GM12878 (cell line): ENCODE measurements around the gene DLK1. TPM values are rescaled to one million over a fixed set of nuclear protein-coding genes. Genes with fewer than 3 reads are reported as not detected.

Experiments used
- ATAC-seq: fragments of 200-7000 bp; cut with Tn5 transposase; 3 replicates; pipeline ENCODE4 v1.9.1; 2020; ENCODE audit warnings: mild to moderate bottlenecking, moderate library complexity
- BruUV-seq: library from RNA; stranded (reverse); fragments of 400-500 nt; replicated peaks from 2 replicates; lab custom pipeline; 2021; lab: Mats Ljungman, UMichigan
- CTCF ChIA-PET: fragments of 300-600 bp; sonication (Branson Sonifier 250); formaldehyde crosslinking; extraction: SDS; loops from one replicate; lab custom pipeline; 2021; ENCODE audit warnings: inconsistent platforms; lab: Yijun Ruan, JAX
- POLR2A ChIA-PET: fragments of 350-600 bp; formaldehyde crosslinking; extraction: SDS; loops from one replicate; lab custom pipeline; 2021; ENCODE audit warnings: inconsistent platforms; lab: Charles Lee
- RAD21 ChIA-PET: fragments of 300-600 bp; sonication (Branson Sonifier 250); formaldehyde crosslinking; loops from one replicate; lab custom pipeline; 2023; ENCODE audit warnings: antibody characterized with exemption; ENCODE audit not compliant: unreplicated experiment; lab: Charles Lee
- SMC1A ChIA-PET: fragments of 300-600 bp; sonication (Branson Sonifier 250); formaldehyde crosslinking; loops from one replicate; lab custom pipeline; 2023; ENCODE audit not compliant: unreplicated experiment, uncharacterized antibody; lab: Charles Lee
- DNase-seq: peaks from one replicate; pipeline ENCODE4 v3.0.0-alpha.2; 2011; ENCODE audit warnings: low read depth, low spot score
- FAIRE-seq: peaks from 3 replicates; lab custom pipeline; 2011; peaks lifted over from hg19 to GRCh38; lab: Jason Lieb, UNC
- H2AFZ ChIP-seq: 2 replicates; pipeline ENCODE4 v1.6.0; 2011; ENCODE audit warnings: low read depth, low read length, control low read depth; ENCODE audit not compliant: control insufficient read depth
- H3K27ac ChIP-seq: 2 replicates; pipeline ENCODE4 v1.5.1; 2011; ENCODE audit warnings: control low read depth; ENCODE audit not compliant: control insufficient read depth, insufficient read depth
- H3K27me3 ChIP-seq, 2 experiments: replicated peaks in 1 of 2; 2 replicates each; pipeline versions ENCODE4 v1.6.0 to v1.6.1; 2011; ENCODE audit warnings: low read length in 1 of 2; ENCODE audit not compliant: control insufficient read depth in 2 of 2, insufficient read depth in 2 of 2
- H3K36me3 ChIP-seq, 2 experiments: 2 replicates each; pipeline ENCODE4 v1.5.1; 2011; ENCODE audit warnings: low read length in 1 of 2; ENCODE audit not compliant: control insufficient read depth in 2 of 2, insufficient read depth in 2 of 2
- H3K4me1 ChIP-seq: 2 replicates; pipeline ENCODE4 v1.6.1; 2011; ENCODE audit warnings: mild to moderate bottlenecking, low read length, moderate library complexity, mixed read lengths; ENCODE audit not compliant: control insufficient read depth, insufficient read depth
- H3K4me2 ChIP-seq: 2 replicates; pipeline ENCODE4 v1.6.0; 2011; ENCODE audit warnings: control low read depth; ENCODE audit not compliant: control insufficient read depth, insufficient read depth
- H3K4me3 ChIP-seq: fragments of 200-600 bp; sonication (generic); 2 replicates; pipeline ENCODE4 v1.5.1; 2016
- H3K79me2 ChIP-seq: 2 replicates; pipeline ENCODE4 v1.6.0; 2011; ENCODE audit warnings: low read length; ENCODE audit not compliant: control insufficient read depth, insufficient read depth
- H3K9ac ChIP-seq: 2 replicates; pipeline ENCODE4 v1.8.0; 2011; ENCODE audit warnings: low read length, control low read depth, mixed read lengths; ENCODE audit not compliant: control insufficient read depth, insufficient read depth
- H3K9me3 ChIP-seq: replicated peaks from 3 replicates; pipeline ENCODE4 v1.5.1; 2011; ENCODE audit warnings: mild to moderate bottlenecking, low read length; ENCODE audit not compliant: control insufficient read depth, insufficient read depth
- H4K20me1 ChIP-seq: 2 replicates; pipeline ENCODE4 v1.6.0; 2011; ENCODE audit not compliant: control insufficient read depth, insufficient read depth
- BCL3 ChIP-seq: IDR thresholded peaks from 2 replicates; pipeline ENCODE4 v1.6.1; 2011; ENCODE audit warnings: borderline replicate concordance, low read depth, mild to moderate bottlenecking, moderate library complexity, low read length; ENCODE audit not compliant: insufficient read depth, poor library complexity, severe bottlenecking
- BCLAF1 ChIP-seq: fragments of 450-650 bp; IDR thresholded peaks from 2 replicates; pipeline ENCODE4 v1.6.1; 2017; ENCODE audit warnings: antibody characterized with exemption, mild to moderate bottlenecking, moderate library complexity
- DPF2 ChIP-seq: fragments of 450-650 bp; IDR thresholded peaks from 2 replicates; pipeline ENCODE4 v1.6.1; 2017; ENCODE audit warnings: mild to moderate bottlenecking
- ELK1 ChIP-seq: IDR thresholded peaks from 2 replicates; pipeline ENCODE4 v1.6.1; 2012; ENCODE audit warnings: low read depth, low read length, improper control_type of control experiment
- EZH2 ChIP-seq: IDR thresholded peaks from 2 replicates; pipeline ENCODE4 v1.6.1; 2012; ENCODE audit warnings: low read depth, mild to moderate bottlenecking, control low read depth, inconsistent platforms, low read length, borderline replicate concordance; ENCODE audit not compliant: control insufficient read depth
- FOXK2 ChIP-seq: fragments of 450-650 bp; IDR thresholded peaks from 2 replicates; pipeline ENCODE4 v1.6.1; 2017; ENCODE audit warnings: mild to moderate bottlenecking, moderate library complexity
- IKZF1 ChIP-seq: fragments of 450-650 bp; conservative IDR thresholded peaks from 2 replicates; pipeline ENCODE4 v1.6.1; 2017; ENCODE audit warnings: antibody characterized with exemption, mild to moderate bottlenecking
- IKZF2 ChIP-seq, 2 experiments: fragments of 450-650 bp; IDR thresholded peaks; 2 replicates each; pipeline ENCODE4 v1.6.1; 2017; ENCODE audit warnings: mild to moderate bottlenecking in 2 of 2, moderate library complexity in 2 of 2
- POLR2AphosphoS5 ChIP-seq: IDR thresholded peaks from 2 replicates; pipeline ENCODE4 v1.6.1; 2011; ENCODE audit warnings: mild to moderate bottlenecking, low read length, inconsistent platforms
- RB1 ChIP-seq: fragments of 450-650 bp; formaldehyde crosslinking; IDR thresholded peaks from 2 replicates; pipeline ENCODE4 v1.6.1; 2017; ENCODE audit warnings: mild to moderate bottlenecking, borderline replicate concordance
- RFX5 ChIP-seq: IDR thresholded peaks from 2 replicates; pipeline ENCODE4 v1.6.1; 2011; ENCODE audit warnings: low read depth, low read length, improper control_type of control experiment
- RUNX3 ChIP-seq: IDR thresholded peaks from 2 replicates; pipeline ENCODE4 v1.6.1; 2012; ENCODE audit warnings: low read length, inconsistent platforms
- TCF3 ChIP-seq: IDR thresholded peaks from 2 replicates; pipeline ENCODE4 v1.6.1; 2012; ENCODE audit warnings: low read depth, mild to moderate bottlenecking, low read length, borderline replicate concordance; ENCODE audit not compliant: insufficient read depth
- ZNF207 ChIP-seq: fragments of 450-650 bp; IDR thresholded peaks from 2 replicates; pipeline ENCODE4 v1.6.1; 2014; ENCODE audit warnings: antibody characterized with exemption, mild to moderate bottlenecking, borderline replicate concordance
- WGBS: methylation state at CpG from one replicate; pipeline ENCODE4 v1.1.6; 2016; ENCODE audit warnings: low lambda C conversion rate; ENCODE audit not compliant: insufficient replicate concordance, insufficient coverage; ENCODE audit errors: missing lambda C conversion rate; 5-methylcytosine and 5-hydroxymethylcytosine counted together
- in situ Hi-C: fragments of 300-500 bp; cut with MboI; formaldehyde crosslinking; loops from 9 replicates; pipeline ENCODE4 v1.14.3; 2018; ENCODE audit warnings: mixed read lengths
- intact Hi-C: fragments of 100-400 bp; cut with micrococcal nuclease; formaldehyde crosslinking; loops from one replicate; pipeline ENCODE4 v1.14.2; 2022; ENCODE audit not compliant: unreplicated experiment
- polyA plus RNA-seq, 11 experiments: library from polyadenylated mRNA; depleted of rRNA in 4 of 11; unstranded in 6 of 11; stranded (reverse) in 5 of 11; fragments of >200 nt; fragmentation: Nextera tagmentation in 4 of 11; fragmentation: Illumina TruSeq in 1 of 11; extraction: Ambion mirVana in 4 of 11; extraction: Trizol in 1 of 11; gene quantifications; 1 replicate in 1 of 11; 2 replicates in 10 of 11; pipeline versions ENCODE4 v1.2.1 to v1.2.3, GENCODE V29; 2011 to 2016; ENCODE audit warnings: inconsistent platforms in 2 of 11, missing spikeins in 2 of 11, low read depth in 1 of 11
- total RNA-seq, 4 experiments: library from RNA; depleted of rRNA in 3 of 4; stranded (reverse); fragments of >200 nt in 3 of 4; fragmentation: Illumina TruSeq in 1 of 4; extraction: Trizol in 1 of 4; gene quantifications; 2 replicates each; pipeline versions ENCODE4 v1.2.1 to v1.2.3, GENCODE V29; 2013 to 2021
- TF ChIP-seq, protein P1 (sequence below): fragments of 450-650 bp; IDR thresholded peaks from 2 replicates; pipeline ENCODE4 v1.6.1; 2018; ENCODE audit warnings: borderline replicate concordance, mild to moderate bottlenecking; ENCODE audit not compliant: partially characterized antibody

Gene DLK1
- total and polyA plus RNA-seq, 10 of the 15 experiments (the other 5 are each of a cell fraction or from before 2014, with no cell fraction given) = 0.87 TPM; not detected in 9

- no peaks in the 10 kb centered on the region for H4K20me1 ChIP-seq
- intact Hi-C loops = no loop called here
- no TSS peak for BruUV-seq
- H3K36me3 ChIP-seq = no peaks in the 10 kb centered on the region
- H2AFZ ChIP-seq = no peak overlapping the region
- H3K79me2 ChIP-seq = no peaks in the 10 kb centered on the region
- no peaks in the 10 kb centered on the region for H3K27me3 ChIP-seq
- POLR2A ChIA-PET = no interaction called here
- no peak overlapping the region for H3K9ac ChIP-seq
- RAD21 ChIA-PET = no interaction called here
- no peaks in the 10 kb centered on the region for H3K4me1 ChIP-seq
- FAIRE-seq = no peak
- 37% methylated on average over 11 of the region's 11 CpGs for WGBS
- in situ Hi-C loops = no loop called here
- H3K9me3 ChIP-seq = no peaks in the 10 kb centered on the region
- no peak for ATAC-seq
- SMC1A ChIA-PET = no interaction called here
- no peak overlapping the region for H3K4me3 ChIP-seq
- H3K27ac ChIP-seq = no peak overlapping the region
- CTCF ChIA-PET = no interaction called here
- H3K4me2 ChIP-seq = no peak overlapping the region
- no peak for DNase-seq
- TF ChIP-seq IKZF2 (IDR thresholded peaks at IDR 0.05) (no peak), IKZF1 (no peak), EZH2 (no peak), POLR2AphosphoS5 (no peak), RUNX3 (no peak), RFX5 (no peak), BCLAF1 (no peak), TCF3 (no peak), DPF2 (no peak), RB1 (no peak), ZNF207 (no peak), FOXK2 (no peak), BCL3 (no peak), ELK1 (no peak)
- TF ChIP-seq, protein P1, sequence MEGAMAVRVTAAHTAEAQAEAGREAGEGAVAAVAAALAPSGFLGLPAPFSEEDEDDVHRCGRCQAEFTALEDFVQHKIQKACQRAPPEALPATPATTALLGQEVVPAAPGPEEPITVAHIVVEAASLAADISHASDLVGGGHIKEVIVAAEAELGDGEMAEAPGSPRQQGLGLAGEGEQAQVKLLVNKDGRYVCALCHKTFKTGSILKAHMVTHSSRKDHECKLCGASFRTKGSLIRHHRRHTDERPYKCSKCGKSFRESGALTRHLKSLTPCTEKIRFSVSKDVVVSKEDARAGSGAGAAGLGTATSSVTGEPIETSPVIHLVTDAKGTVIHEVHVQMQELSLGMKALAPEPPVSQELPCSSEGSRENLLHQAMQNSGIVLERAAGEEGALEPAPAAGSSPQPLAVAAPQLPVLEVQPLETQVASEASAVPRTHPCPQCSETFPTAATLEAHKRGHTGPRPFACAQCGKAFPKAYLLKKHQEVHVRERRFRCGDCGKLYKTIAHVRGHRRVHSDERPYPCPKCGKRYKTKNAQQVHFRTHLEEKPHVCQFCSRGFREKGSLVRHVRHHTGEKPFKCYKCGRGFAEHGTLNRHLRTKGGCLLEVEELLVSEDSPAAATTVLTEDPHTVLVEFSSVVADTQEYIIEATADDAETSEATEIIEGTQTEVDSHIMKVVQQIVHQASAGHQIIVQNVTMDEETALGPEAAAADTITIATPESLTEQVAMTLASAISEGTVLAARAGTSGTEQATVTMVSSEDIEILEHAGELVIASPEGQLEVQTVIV = no peak
Observed at GRCh38 chr14:100739306-100739705, 12.6 kb downstream of the DLK1 start.
